HEK293 (cell line): Measurements from ENCODE around the gene TUNAR.

ENCODE experiments used
- CTCF ChIP-seq: fragments of 450-650 bp; formaldehyde crosslinking; IDR thresholded peaks from 2 replicates; pipeline ENCODE4 v1.5.1; 2016; ENCODE audit warnings: missing biosample characterization, missing genetic modification characterization
- REPIN1 ChIP-seq: fragments of 450-650 bp; formaldehyde crosslinking; IDR thresholded peaks from 2 replicates; pipeline ENCODE4 v1.5.1; 2017; ENCODE audit warnings: missing biosample characterization, missing genetic modification characterization, low read depth
- ZNF585B ChIP-seq: fragments of 450-650 bp; formaldehyde crosslinking; IDR thresholded peaks from 2 replicates; pipeline ENCODE4 v1.5.1; 2016; ENCODE audit warnings: missing biosample characterization, missing genetic modification characterization

- no peak for TF ChIP-seq CTCF (tag by site-specific recombination)
- TF ChIP-seq ZNF585B (tag by site-specific recombination): no peak
- no peak for TF ChIP-seq REPIN1 (tag by site-specific recombination)
These were observed 71.9 kb downstream of the TUNAR start for GRCh38 chr14:95948558-95948981.
